ENCODE measurements around the gene LDLRAD4.

GRCh38 chr18:13320096-13320495 lies 101.5 kb downstream of the LDLRAD4 start:
- no peak for TF ChIP-seq CTCF (IDR thresholded peaks at IDR 0.05)
- no peak for TF ChIP-seq POLR2AphosphoS5 (IDR thresholded peaks at IDR 0.05)
- TF ChIP-seq POLR2A (IDR thresholded peaks at IDR 0.05), result no peak
- no peak for TF ChIP-seq EP300 (IDR thresholded peaks at IDR 0.05)

Measured in upper lobe of left lung (tissue), 4 donors.